DMS53 treated with DMSO at 0.1 percent for 48 hours (cell line): ENCODE measurements around the gene DGKB.

ENCODE experiments used
- DNase-seq: peaks from one replicate; lab custom pipeline; 2025; ENCODE audit not compliant: unreplicated experiment; lab: John Stamatoyannopoulos, UW

The DGKB gene

DNA sequence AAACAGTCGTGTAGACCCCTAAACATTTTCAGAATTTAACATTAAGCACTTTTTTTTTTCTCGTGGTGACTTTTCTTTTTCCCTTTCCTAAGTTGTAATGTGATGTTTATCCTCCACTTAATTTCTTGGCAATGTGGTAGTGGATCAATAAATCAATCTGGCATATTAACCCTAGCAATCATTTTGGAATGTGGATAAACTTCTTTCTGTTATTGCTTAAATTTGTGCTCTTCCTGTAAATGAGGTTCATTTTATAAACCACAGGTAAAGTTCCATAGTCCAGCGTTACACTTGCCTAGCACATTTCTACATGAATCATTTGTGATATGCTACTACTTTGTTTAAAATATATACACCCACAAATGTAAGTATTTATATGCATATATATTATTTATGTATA is 665.7 kb downstream of the DGKB start:
- no peak for DNase-seq

DNA sequence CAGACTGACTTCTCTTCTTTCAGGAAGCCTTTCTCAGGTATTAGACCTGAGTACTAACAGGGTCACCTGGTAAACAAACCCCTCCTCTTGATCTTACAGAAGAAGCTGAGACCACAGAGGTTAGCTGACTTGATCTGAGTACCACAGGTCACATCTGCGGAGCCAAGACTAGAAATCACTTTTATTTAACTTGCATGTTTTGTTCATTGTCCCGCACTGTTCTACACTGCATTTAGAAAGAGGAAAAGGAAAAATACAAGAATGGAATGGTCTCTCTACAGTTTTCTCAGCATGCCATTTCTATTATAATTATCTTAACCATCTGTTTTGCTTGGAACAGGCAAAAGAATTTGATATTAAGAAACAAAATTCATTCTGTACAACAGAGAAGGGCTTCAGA is 667.5 kb downstream of the DGKB start:
- no peak for DNase-seq

DNA sequence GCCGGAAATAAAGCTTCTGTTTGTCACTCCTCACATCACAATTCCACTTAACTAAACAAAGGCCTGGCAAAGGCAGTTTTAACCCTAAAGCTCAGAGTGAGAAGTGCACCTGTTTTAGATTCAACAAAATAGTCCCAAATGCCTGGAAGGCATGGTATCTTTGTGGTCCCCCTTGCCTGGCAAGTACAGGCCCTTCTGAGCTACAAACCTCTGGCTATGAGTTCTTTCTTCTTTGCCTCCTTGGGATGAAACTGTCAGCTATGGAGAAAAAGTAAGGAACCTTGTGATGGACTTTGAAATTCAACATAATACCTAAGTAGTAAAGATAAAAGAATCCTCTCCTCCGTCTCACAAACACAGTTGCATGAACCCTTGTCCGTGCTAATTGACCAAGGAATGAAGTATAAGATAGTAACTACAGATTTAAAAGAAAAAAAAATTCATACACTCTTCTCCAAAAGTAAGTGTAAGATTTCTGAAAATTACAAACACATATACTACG is 668.6 kb downstream of the DGKB start:
- DNase-seq, result peak; percentile 19

DNA sequence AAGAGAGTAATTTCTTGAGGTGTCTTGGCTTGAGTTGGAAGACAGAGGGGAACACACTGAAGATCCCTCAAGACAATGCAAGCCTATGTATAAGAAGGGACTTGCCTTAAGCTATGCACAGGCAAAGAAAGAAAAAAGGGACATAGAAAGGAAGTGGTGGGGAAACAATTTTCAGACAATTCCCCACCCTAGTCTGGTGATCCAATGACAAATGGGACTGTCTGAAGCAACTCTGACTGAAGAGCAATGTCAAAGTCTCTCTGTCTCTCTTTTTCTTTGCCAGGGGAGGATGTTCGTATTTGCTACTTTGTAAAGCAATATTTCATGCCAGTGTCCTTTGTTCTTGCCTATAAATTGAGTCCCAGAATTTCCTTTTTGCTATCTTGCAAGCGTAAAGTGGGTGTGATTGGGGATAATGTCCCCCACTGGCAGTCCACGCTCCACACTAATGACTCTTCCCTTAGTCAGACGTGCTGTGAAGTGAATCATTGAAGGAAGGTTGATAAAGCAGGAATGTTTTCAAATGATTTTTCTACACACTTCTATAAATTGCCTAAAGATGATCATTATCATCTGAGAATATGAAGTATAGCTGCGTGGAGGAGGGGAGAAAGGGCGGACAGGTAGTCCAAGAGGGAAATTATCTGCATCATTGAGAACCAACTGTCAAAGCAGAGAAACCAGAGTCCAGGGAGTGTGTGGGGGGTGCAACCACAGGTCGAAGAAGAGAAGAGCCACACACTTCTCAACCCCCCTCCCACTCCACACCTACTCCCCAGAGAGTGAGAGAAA is 669.3 kb downstream of the DGKB start:
- no peak for DNase-seq

DNA sequence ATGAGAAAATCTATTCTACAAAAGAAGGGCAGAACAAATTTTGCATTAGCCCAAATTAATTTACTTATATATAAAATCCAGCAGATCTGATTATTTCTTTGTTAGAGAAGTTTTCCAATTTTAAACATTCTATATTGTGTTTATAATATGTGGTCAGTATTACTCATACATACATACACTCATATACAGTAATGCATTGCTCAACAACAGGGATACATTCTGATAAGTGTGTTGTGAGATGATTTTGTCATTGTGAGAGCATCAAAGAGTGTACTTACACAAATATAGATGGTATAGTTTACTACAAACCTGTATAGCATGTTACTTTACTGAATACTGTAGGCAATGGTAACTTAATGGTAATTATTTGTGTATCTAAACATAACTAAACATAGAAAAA is 673.5 kb downstream of the DGKB start:
- no peak for DNase-seq

DNA sequence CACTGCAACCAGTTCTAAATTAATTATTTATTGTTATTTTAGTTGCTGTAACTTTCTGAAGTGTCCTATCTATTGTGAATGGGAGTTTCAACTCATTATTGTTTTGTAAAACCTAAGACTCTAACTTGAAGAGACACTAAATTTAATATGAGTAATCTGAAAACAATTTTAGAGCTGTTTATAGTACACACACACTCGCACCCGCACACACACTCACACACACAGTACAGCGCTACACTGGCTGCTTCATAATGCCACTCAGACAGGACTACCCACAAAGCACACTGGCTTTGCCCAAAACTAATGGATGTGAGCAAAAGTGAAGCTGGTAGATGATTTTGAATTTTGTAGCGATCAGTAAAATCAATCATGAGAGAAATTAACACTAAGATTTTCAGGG is 674.2 kb downstream of the DGKB start:
- no peak for DNase-seq

DNA sequence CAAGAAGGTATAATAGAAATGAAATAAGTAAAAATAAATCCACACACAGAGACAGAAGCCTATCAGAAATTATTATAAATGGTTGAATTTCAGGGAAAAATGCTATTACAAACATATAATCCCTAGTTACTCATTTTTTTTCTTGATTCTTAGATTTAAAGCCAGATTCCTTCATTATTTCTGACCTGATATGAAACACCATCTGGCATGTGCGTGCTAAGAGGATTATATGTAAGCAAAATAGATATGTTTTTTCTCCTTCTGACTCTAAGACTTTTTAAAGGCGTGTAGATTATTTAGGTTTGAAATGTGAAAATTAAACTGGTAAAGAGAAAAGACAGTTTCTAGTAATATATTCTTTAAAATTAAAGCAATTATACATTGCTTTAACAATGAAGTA is 676.4 kb downstream of the DGKB start:
- no peak for DNase-seq

DNA sequence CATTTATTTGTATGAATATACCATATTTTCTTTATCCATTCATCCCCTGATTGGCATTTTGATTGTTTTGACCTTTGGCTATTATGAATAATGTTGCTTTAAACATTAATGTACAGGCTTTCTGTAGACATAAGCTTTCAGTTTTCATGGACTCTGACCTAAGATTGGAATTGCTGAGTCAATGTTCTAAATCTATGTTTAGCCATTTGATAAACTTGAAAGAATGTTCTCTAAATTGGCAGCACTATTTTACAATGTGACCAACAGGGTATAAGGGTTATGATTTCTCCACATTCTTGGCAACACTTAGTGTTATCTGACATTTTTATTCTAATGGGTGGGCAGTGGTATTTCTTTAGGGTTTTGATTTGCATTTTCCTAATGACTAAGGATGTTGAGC is 683.4 kb downstream of the DGKB start:
- no peak for DNase-seq

DNA sequence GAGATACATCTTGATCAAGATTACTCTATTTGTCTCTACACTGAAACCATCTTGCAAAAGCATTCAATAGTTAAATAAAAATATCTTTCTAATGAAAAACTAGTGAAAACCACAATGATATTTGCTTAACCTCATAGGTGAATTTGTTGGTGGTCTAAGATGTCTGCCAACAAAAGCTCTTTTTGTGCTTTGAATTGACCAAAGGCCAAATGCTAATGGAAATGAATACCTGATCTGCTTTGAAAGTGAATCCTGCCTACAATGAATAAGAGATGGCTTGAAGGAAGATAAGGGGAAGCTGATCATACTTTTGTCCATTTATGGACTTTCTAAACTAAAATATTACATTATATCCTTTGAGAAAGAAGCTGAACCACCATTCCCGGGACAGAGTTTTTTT is 684.2 kb downstream of the DGKB start:
- no peak for DNase-seq

DNA sequence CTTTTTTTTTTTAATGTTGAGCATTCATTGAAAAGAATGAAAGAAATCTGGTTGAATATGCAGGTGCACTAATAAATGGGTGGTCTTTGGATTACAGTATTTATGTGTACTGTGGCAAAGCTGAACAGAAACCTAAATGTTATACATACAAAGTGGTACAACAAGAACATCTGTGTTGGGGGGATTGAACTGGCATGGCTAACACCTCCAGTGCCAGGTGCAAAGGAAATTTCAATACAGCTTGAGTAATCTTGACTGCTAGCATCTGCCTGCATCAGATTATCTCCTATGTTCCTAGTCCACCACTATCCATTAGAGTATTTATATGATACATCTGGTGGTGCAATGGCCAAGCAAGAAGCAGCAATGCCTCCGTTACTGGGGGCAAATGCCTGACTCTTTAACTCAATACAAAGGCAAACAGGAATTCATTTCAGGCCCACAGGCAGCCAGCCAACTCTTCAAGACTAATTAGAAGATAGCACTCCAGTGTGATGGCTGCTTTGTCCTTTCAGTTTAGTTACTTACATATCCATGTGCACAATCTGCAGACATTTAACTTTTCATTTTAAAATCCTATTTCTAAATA is 692.6 kb downstream of the DGKB start:
- no peak for DNase-seq

DNA sequence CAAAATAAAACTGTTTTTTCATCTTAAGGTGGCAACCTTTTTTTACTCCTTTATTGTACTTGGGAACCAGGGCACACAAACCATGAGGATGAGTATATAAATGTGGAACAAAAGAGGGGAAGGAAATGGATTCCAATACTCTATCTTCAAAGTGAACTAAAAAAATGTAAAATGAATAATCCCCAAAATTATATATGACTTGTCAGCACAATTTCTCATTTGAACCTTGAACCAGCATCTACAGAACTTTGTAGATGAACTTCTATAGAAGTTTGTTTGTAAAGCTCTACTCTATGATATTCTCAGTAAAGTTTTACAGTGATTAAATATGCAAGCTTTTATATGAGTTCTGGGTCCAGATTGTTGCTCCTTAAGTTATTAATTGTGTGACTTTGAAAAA is 694.8 kb downstream of the DGKB start:
- DNase-seq, result no peak

DNA sequence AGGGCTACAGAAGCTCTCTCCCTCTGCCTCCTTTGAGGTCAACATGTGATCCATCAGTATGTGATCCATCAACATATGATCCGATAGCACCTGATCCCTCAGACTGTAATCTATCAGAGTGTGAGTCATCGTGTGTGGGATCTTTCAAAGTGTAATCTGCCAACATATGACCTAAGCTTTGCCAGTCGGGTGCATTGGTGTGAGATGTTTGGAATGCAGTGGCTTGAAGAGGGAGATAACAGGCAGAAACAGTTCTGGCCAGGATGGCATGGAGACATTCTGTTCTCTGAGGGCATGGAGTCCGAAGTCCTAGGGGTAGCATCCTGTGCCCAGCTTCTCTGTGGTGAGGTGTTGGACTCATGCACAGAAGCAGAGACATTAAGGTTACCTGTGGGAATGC is 695.4 kb downstream of the DGKB start:
- DNase-seq, result no peak

DNA sequence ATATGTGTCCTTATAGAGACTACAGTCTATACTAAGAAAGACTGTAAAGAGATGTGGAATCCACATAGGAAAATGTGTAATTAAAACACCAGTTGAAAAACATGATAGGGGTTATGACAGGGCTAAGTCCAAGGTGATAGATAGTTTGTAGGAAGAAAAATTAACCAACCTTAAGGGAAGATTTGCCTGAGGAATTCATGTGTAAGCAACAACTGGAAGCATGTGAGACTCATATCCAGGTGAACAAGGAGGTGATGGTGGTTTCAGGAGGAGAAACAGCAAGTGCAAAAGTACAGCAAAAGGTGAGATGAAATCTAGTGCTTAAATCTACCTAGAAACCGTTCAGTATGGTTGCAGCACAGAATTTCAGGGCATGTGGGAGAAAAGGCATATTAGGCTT is 696.4 kb downstream of the DGKB start:
- DNase-seq, result no peak

DNA sequence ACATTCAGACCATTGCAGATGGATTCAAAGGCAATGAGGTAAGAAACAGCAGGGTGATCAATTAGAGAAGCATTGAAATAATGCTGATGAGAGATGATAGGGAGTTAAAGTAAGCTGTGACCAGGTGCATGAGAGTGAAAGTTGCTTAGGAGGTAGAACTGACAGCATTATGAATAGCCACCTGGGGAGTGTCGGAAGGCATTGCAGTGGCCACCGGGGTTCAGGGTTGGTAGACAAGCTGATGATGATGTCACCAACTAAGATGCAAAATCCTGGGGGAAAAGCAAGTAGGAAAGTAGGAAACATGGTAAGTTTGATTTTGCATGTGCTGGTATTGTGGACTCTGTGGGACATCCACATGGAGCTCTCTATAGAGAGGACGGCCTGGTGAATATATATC is 701.2 kb downstream of the DGKB start:
- DNase-seq, result no peak

DNA sequence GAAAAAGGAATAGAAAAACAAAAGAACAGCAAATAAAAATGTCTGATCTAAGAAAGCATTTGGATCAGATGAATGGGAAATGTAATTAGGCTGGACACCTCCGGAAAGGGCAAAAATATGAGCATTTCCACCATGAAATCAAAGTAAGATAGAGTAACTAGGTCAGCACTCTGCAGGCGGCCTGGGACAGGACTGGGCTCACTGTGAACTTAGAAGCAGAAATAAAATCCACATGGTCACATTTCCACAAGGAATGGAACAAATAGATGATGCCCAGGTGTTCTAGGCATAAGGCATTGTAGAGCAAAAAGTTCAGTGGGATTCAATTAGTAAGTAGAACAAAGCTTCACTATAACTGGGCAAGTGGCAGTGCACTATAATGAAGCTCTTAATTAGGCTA is 703.2 kb downstream of the DGKB start:
- DNase-seq, result no peak

DNA sequence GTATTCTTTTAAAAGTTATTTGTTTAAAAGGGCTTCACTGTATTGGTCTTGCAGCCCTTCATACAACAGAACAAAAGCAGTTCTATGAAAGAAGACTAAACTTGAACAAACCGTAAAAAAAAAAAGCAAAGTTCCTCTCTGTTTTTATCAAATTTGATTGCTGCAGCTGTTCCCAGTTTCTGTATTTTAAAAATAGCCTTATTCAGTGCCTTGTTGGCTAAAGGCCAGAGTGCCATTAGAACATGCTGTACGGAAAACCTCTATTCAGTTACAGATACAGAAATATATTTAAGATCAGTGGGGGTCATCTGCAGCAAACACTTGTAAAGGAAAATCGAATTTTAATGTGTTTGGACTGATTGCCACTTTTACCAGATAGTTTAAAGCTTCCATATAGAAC is 705.3 kb downstream of the DGKB start:
- DNase-seq, result no peak

DNA sequence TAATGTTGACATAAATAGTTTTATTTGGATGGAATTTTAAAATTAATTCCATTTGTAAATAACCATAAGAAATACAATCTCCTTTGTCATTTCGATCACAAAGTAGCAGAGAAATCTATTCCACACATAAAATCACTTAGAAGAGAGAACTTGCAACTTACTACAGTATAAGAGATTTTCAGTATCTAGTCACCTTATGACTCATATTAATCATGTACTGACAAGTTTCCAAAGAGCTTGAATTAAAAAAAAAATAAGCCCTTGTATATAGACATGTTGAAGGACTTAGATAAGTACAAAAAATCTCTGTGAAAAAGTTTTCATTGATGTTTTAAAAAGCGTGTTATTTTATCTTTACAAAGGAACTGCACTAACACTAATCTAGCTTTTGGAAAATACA is 706.0 kb downstream of the DGKB start:
- DNase-seq, result no peak

DNA sequence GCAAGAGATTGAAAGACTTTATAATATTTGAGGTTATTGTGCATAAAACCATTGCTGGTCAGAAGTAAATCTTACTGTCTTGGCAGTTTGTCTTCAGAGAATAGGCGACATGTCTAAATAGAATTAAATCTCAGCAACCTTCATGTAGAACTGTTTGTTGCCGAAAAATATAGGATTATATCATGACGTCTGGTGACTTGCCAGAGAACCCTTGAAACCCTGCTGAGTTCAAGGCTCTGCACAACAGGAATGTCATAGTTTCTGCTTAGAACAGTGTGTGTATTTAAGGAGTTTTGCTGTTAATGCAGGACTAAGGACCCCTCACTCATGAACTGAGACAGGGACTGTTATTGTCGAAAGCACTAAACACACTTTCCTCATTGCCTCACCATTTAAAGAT is 706.7 kb downstream of the DGKB start:
- no peak for DNase-seq

DNA sequence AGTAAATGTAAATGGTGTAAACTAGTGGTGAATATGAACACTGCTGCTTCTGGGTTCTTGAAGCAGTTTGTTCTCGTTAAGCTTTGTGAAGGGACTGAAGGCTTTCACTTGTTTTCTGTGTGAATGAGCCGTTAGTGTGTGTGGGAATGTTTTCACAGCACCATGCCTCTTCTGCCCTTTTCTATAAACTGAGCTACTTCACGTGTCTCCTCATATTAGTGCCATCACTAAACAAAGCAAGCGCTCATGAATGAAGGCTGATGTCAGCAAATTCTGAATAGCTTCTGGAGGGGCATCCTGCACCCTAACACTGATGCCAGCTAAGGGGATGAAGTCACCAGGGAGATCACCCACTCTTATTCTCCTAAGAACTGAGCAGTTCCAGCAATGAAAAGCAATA is 707.5 kb downstream of the DGKB start:
- DNase-seq, result no peak

DNA sequence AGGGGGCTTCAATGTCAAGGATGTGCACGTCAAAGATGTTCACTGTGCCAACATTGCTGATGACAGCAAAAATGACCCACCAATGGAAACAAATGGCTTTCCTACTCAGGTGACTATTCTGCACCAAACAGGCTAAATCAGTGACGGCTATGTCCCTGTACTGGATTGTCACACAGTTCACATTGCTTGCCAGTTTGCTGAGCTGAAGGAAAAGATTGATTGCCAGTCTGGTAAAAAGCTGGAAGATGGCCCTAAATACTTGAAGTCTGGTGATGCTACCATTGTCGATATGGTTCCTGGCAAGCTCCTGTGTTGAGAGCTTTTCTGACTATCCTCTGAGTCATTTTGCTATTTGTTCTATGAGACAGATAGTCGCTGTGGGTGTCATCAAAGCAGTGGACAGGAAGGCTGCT is 710.9 kb downstream of the DGKB start:
- DNase-seq, result peak; percentile 30

DNA sequence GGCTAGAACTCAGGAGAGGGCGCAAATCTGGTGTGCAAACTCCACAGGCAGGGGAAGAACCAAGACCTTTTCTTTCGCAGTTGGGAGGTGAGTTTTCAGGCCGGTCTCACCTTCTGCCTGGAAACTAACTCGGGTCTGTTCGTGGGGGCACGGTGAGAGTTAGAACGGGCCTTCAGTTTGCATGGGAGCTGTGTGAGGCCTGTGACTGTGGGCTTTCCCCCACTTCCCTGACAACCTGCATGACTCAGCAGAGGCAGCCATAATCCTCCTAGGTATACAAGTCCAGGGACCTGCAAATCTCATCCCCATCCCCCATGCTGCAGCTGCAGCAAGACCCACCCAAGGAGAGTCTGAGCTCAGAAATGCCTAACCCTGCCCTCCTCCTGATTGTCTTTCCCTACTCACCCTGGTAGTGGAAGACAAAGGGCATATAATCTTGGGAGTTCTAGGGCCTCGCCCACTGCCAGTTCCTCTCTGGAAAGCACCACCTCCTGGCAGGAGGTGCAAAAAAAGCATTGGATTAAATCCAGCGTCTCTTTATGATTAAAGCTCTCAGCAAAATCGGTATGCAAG is 718.2 kb downstream of the DGKB start:
- no peak for DNase-seq

DNA sequence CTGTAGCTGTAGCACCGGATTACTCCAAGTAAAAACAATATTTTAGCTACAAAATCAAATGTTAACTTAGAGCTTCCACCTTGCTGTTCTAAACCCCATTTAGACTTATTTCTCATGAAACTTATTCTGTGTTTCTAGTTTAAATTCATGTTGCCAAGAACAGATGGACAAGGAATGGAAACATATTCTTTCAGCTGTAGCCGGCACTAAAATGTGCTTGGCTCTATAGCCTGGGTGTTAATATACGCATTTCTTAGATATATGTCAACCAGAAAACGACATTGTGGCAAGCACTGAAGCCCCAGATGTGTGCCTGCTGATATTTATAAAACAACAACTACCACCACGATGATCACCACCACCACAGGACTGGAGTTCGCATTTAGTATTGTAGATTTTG is 722.8 kb downstream of the DGKB start:
- no peak for DNase-seq

DNA sequence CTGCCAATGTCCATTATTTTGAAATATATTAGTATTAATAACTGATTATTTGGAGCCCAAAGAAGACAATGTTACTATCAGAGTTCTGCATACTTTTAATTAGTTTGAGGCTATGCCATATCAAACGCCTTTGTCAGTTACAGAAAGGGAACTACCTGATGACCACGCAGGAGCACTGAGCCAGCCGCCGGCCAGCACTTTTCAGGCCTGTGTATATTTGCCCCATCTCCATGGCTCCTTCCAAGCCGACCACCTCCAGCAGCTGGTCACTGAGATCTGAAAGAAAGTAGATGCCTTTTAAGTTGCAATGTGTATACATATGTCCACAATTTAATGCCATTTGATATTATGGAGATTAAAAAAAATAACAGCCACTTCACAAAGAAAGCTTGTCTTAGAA is 724.7 kb downstream of the DGKB start:
- DNase-seq, result no peak
